HPDE6-E6E7 (cell line): ENCODE data around the gene RAD51B.

Source experiments
- DNase-seq: peaks from one replicate; pipeline ENCODE4 v3.0.0; 2011; ENCODE audit warnings: missing footprints; ENCODE audit errors: extremely low spot score

RAD51B gene

GRCh38 chr14:68590201-68590522 lies 770.6 kb downstream of the RAD51B start:
- no peak for DNase-seq

- DNase-seq, result no peak
Measured at GRCh38 chr14:68591786-68592185, 772.2 kb downstream of the RAD51B start.

GRCh38 chr14:68592948-68593556 lies 773.5 kb downstream of the RAD51B start:
- DNase-seq, result no peak

GRCh38 chr14:68593806-68594536 lies 774.4 kb downstream of the RAD51B start:
- no peak for DNase-seq

GRCh38 chr14:68594737-68595380 lies 775.3 kb downstream of the RAD51B start:
- DNase-seq, result no peak

- no peak for DNase-seq
Measured at GRCh38 chr14:68596211-68596610, 776.6 kb downstream of the RAD51B start.

- no peak for DNase-seq
Measured at GRCh38 chr14:68596701-68597100, 777.1 kb downstream of the RAD51B start.

- DNase-seq, result no peak
Measured at GRCh38 chr14:68598089-68598488, 778.5 kb downstream of the RAD51B start.

GRCh38 chr14:68598621-68599447 lies 779.3 kb downstream of the RAD51B start:
- DNase-seq, result peak; percentile 79

GRCh38 chr14:68599896-68600610 lies 780.5 kb downstream of the RAD51B start:
- DNase-seq, result no peak

- no peak for DNase-seq
Measured at GRCh38 chr14:68602507-68602906, 782.9 kb downstream of the RAD51B start.

GRCh38 chr14:68603533-68604360 lies 784.2 kb downstream of the RAD51B start:
- no peak for DNase-seq

GRCh38 chr14:68604361-68604730 lies 784.8 kb downstream of the RAD51B start:
- DNase-seq, result no peak

GRCh38 chr14:68604822-68605221 lies 785.2 kb downstream of the RAD51B start:
- no peak for DNase-seq

- no peak for DNase-seq
Measured at GRCh38 chr14:68606176-68606575, 786.6 kb downstream of the RAD51B start.

- DNase-seq, result no peak
Measured at GRCh38 chr14:68606644-68607043, 787.1 kb downstream of the RAD51B start.

- no peak for DNase-seq
Measured at GRCh38 chr14:68607081-68607866, 787.7 kb downstream of the RAD51B start.

GRCh38 chr14:68607867-68608573 lies 788.4 kb downstream of the RAD51B start:
- no peak for DNase-seq

- DNase-seq, result no peak
Measured at GRCh38 chr14:68608574-68608962, 789.0 kb downstream of the RAD51B start.
